SK-N-SH (cell line): ENCODE measurements around the gene MBD2. TPM values are rescaled to one million over a fixed set of nuclear protein-coding genes. Genes with fewer than 3 reads are reported as not detected.

Experiments
- CTCF ChIA-PET: fragments of 300-600, 350-600 bp; formaldehyde crosslinking; extraction: SDS; loops from one replicate; lab custom pipeline; 2021; lab: Yijun Ruan, JAX
- POLR2A ChIA-PET: fragments of 350-600 bp; sonication (Branson Sonifier 250); formaldehyde crosslinking; extraction: SDS; loops from one replicate; lab custom pipeline; 2020; ENCODE audit warnings: antibody characterized with exemption, inconsistent platforms; lab: Yijun Ruan, JAX
- DNase-seq: peaks from one replicate; pipeline ENCODE4 v3.0.0; 2012
- H2AFZ ChIP-seq: fragments of 200-600 bp; sonication (generic); 2 replicates; pipeline ENCODE4 v1.8.1; 2016; ENCODE audit warnings: antibody characterized with exemption, mild to moderate bottlenecking, low read depth
- H3F3A ChIP-seq: fragments of 200-600 bp; sonication (generic); replicated peaks from 2 replicates; pipeline ENCODE3; 2016; ENCODE audit warnings: antibody characterized with exemption, mild to moderate bottlenecking; ENCODE audit not compliant: insufficient read depth
- H3K27ac ChIP-seq, 2 experiments: fragments of 200-500 bp in 1 of 2; fragments of 200-600 bp in 1 of 2; sonication (Bioruptor generic) in 1 of 2; sonication (generic), shearing (Covaris generic) in 1 of 2; 2 replicates each; pipeline versions ENCODE4 v1.5.1 to v1.6.1; 2014 to 2016; ENCODE audit warnings: low read depth in 2 of 2, inconsistent platforms in 1 of 2, low read length in 1 of 2, mild to moderate bottlenecking in 1 of 2, mixed read lengths in 1 of 2
- H3K27me3 ChIP-seq: fragments of 200-600 bp; sonication (generic), shearing (Covaris generic); 2 replicates; pipeline ENCODE4 v1.6.1; 2016; ENCODE audit warnings: mixed run types; ENCODE audit not compliant: insufficient read depth
- H3K36me3 ChIP-seq, 2 experiments: fragments of 200-500 bp in 1 of 2; fragments of 200-600 bp in 1 of 2; sonication (Bioruptor generic) in 1 of 2; sonication (generic) in 1 of 2; replicated peaks in 1 of 2; 2 replicates each; pipeline versions ENCODE3 to v1.5.1; 2014 to 2016; ENCODE audit warnings: low read length in 1 of 2, mild to moderate bottlenecking in 1 of 2; ENCODE audit not compliant: insufficient read depth in 2 of 2, control insufficient read depth in 1 of 2
- H3K4me1 ChIP-seq, 2 experiments: fragments of 200-500 bp in 1 of 2; fragments of 200-600 bp in 1 of 2; sonication (Bioruptor generic) in 1 of 2; sonication (generic), shearing (Covaris generic) in 1 of 2; 2 replicates each; pipeline versions ENCODE4 v1.5.1 to v1.6.1; 2014 to 2016; ENCODE audit warnings: low read depth in 1 of 2, low read length in 1 of 2, mixed run types in 1 of 2; ENCODE audit not compliant: insufficient read depth in 2 of 2, control insufficient read depth in 1 of 2
- H3K4me2 ChIP-seq: fragments of 200-600 bp; sonication (generic), shearing (Covaris generic); 2 replicates; pipeline ENCODE4 v1.6.1; 2017; ENCODE audit warnings: mixed run types
- H3K4me3 ChIP-seq, 2 experiments: fragments of 200-500 bp in 1 of 2; fragments of 200-600 bp in 1 of 2; sonication (Bioruptor generic) in 1 of 2; sonication (generic), shearing (Covaris generic) in 1 of 2; 2 replicates each; pipeline versions ENCODE4 v1.5.1 to v1.8.1; 2014 to 2016; ENCODE audit warnings: low read depth in 2 of 2, inconsistent platforms in 1 of 2, low read length in 1 of 2, mild to moderate bottlenecking in 1 of 2, mixed read lengths in 1 of 2, moderate library complexity in 1 of 2
- H3K79me2 ChIP-seq: fragments of 200-600 bp; sonication (generic); 2 replicates; pipeline ENCODE4 v1.8.1; 2017; ENCODE audit warnings: mild to moderate bottlenecking; ENCODE audit not compliant: insufficient read depth
- H3K9ac ChIP-seq: fragments of 200-600 bp; sonication (generic); 2 replicates; pipeline ENCODE4 v1.6.1; 2017; ENCODE audit warnings: mixed run types
- H3K9me2 ChIP-seq: fragments of 200-600 bp; sonication (generic); 2 replicates; pipeline ENCODE4 v1.6.1; 2017; ENCODE audit warnings: mixed run types
- H3K9me3 ChIP-seq: fragments of 200-600 bp; sonication (generic); 2 replicates; pipeline ENCODE4 v1.6.1; 2017; ENCODE audit warnings: mixed run types, mild to moderate bottlenecking, moderate library complexity
- H4K20me1 ChIP-seq: fragments of 200-600 bp; sonication (generic); 2 replicates; pipeline ENCODE4 v1.6.1; 2017; ENCODE audit warnings: mild to moderate bottlenecking, mixed run types; ENCODE audit not compliant: insufficient read depth
- CHD2 ChIP-seq: fragments of 150-350 bp; IDR thresholded peaks from 2 replicates; pipeline ENCODE4 v1.6.1; 2018; ENCODE audit warnings: low read length; ENCODE audit not compliant: partially characterized antibody
- ELF1 ChIP-seq: IDR thresholded peaks from 2 replicates; pipeline ENCODE4 v1.4.0; 2012
- FOSL2 ChIP-seq: IDR thresholded peaks from 2 replicates; pipeline ENCODE4 v1.4.0; 2012; ENCODE audit warnings: low read depth, mild to moderate bottlenecking, moderate library complexity, borderline replicate concordance
- FOXJ3 ChIP-seq: sonication (generic); formaldehyde crosslinking; IDR thresholded peaks from 2 replicates; pipeline ENCODE4 v1.5.1; 2020; ENCODE audit warnings: mild to moderate bottlenecking, missing genetic modification reagents
- MAX ChIP-seq: IDR thresholded peaks from 2 replicates; pipeline ENCODE4 v1.4.0; 2012; ENCODE audit warnings: low read depth
- NFIC ChIP-seq: IDR thresholded peaks from 2 replicates; pipeline ENCODE4 v1.4.0; 2012; ENCODE audit warnings: borderline replicate concordance
- POLR2AphosphoS5 ChIP-seq: IDR thresholded peaks from 2 replicates; pipeline ENCODE4 v1.6.1; 2012; ENCODE audit warnings: low read depth, low read length
- RAD21 ChIP-seq: IDR thresholded peaks from 2 replicates; pipeline ENCODE4 v1.6.1; 2012; ENCODE audit warnings: mild to moderate bottlenecking, low read length
- RCOR1 ChIP-seq: fragments of 150-350 bp; IDR thresholded peaks from 2 replicates; pipeline ENCODE4 v1.6.1; 2017; ENCODE audit warnings: antibody characterized with exemption, low read length
- RFX5 ChIP-seq: IDR thresholded peaks from 2 replicates; pipeline ENCODE4 v1.6.1; 2012; ENCODE audit warnings: mild to moderate bottlenecking, improper control_type of control experiment, low read length
- SIN3A ChIP-seq: IDR thresholded peaks from 2 replicates; pipeline ENCODE4 v1.6.1; 2012; ENCODE audit warnings: low read depth, mild to moderate bottlenecking, low read length, moderate library complexity, borderline replicate concordance
- TEAD4 ChIP-seq: IDR thresholded peaks from 2 replicates; pipeline ENCODE4 v1.4.0; 2012; ENCODE audit warnings: mild to moderate bottlenecking, borderline replicate concordance; ENCODE audit not compliant: insufficient read depth
- USF2 ChIP-seq: fragments of 150-350 bp; IDR thresholded peaks from 2 replicates; pipeline ENCODE4 v1.6.1; 2017; ENCODE audit warnings: antibody characterized with exemption, low read length, low read depth, borderline replicate concordance
- ZBTB33 ChIP-seq: IDR thresholded peaks from 2 replicates; pipeline ENCODE4 v1.4.0; 2012; ENCODE audit warnings: low read depth, borderline replicate concordance
- WGBS: methylation state at CpG from one replicate; pipeline ENCODE4 v1.1.6; 2017; ENCODE audit warnings: low lambda C conversion rate; 5-methylcytosine and 5-hydroxymethylcytosine counted together
- polyA plus RNA-seq, 3 experiments: library from polyadenylated mRNA; depleted of rRNA; stranded (reverse); fragments of >200 nt; gene quantifications; 2 replicates each; pipeline ENCODE4 v1.2.3, GENCODE V29; 2012
- TF ChIP-seq, protein P1 (sequence below): fragments of 150-350 bp; IDR thresholded peaks from 2 replicates; pipeline ENCODE4 v1.6.1; 2016; ENCODE audit warnings: mild to moderate bottlenecking, low read depth, low read length
- TF ChIP-seq, protein P2 (sequence below): IDR thresholded peaks from 2 replicates; pipeline ENCODE4; 2012
- TF ChIP-seq, protein P3 (sequence below): IDR thresholded peaks from 2 replicates; pipeline ENCODE4 v1.4.0; 2012; ENCODE audit warnings: low read depth, borderline replicate concordance

Gene MBD2
- polyA plus RNA-seq, 1 of the 3 experiments (the other 2 are of a cell fraction) = 12.5 TPM

GRCh38 chr18:54155412-54155811, 69.1 kb downstream of the MBD2 start:
- H3F3A ChIP-seq = peaks cover 9% of the 10 kb centered on the region
- H3K27ac ChIP-seq = no peak overlapping the region
- no peak overlapping the region for H3K4me3 ChIP-seq
- H3K9ac ChIP-seq = no peak overlapping the region
- ChIA-PET POLR2A (no interaction called here), CTCF (no interaction called here)
- H3K4me1 ChIP-seq = no peaks in the 10 kb centered on the region
- no peak for DNase-seq
- peaks cover 37 to 53% of the 10 kb centered on the region in 2 experiments for H3K36me3 ChIP-seq
- TF ChIP-seq TEAD4 (no peak), USF2 (no peak), FOSL2 (no peak), ELF1 (no peak), FOXJ3 (CRISPR knock-in tag) (no peak), SIN3A (no peak), MAX (no peak), RCOR1 (no peak), RFX5 (no peak), ZBTB33 (no peak), CHD2 (no peak), RAD21 (no peak), NFIC (no peak), POLR2AphosphoS5 (no peak)
- TF ChIP-seq, protein P1, sequence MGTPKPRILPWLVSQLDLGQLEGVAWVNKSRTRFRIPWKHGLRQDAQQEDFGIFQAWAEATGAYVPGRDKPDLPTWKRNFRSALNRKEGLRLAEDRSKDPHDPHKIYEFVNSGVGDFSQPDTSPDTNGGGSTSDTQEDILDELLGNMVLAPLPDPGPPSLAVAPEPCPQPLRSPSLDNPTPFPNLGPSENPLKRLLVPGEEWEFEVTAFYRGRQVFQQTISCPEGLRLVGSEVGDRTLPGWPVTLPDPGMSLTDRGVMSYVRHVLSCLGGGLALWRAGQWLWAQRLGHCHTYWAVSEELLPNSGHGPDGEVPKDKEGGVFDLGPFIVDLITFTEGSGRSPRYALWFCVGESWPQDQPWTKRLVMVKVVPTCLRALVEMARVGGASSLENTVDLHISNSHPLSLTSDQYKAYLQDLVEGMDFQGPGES = no peak
- TF ChIP-seq, protein P2, sequence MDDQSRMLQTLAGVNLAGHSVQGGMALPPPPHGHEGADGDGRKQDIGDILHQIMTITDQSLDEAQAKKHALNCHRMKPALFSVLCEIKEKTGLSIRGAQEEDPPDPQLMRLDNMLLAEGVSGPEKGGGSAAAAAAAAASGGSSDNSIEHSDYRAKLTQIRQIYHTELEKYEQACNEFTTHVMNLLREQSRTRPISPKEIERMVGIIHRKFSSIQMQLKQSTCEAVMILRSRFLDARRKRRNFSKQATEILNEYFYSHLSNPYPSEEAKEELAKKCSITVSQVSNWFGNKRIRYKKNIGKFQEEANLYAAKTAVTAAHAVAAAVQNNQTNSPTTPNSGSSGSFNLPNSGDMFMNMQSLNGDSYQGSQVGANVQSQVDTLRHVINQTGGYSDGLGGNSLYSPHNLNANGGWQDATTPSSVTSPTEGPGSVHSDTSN = no peak
- TF ChIP-seq, protein P3, sequence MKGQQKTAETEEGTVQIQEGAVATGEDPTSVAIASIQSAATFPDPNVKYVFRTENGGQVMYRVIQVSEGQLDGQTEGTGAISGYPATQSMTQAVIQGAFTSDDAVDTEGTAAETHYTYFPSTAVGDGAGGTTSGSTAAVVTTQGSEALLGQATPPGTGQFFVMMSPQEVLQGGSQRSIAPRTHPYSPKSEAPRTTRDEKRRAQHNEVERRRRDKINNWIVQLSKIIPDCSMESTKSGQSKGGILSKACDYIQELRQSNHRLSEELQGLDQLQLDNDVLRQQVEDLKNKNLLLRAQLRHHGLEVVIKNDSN = no peak
- no peaks in the 10 kb centered on the region for H3K9me2 ChIP-seq
- no peaks in the 10 kb centered on the region for H4K20me1 ChIP-seq
- H3K4me2 ChIP-seq = no peak overlapping the region
- no peak overlapping the region for H2AFZ ChIP-seq
- no peaks in the 10 kb centered on the region for H3K9me3 ChIP-seq
- H3K27me3 ChIP-seq = no peaks in the 10 kb centered on the region
- H3K79me2 ChIP-seq = peaks cover 9% of the 10 kb centered on the region; the same call in 1 of the 2 replicates
- 97% methylated on average over 3 of the region's 3 CpGs for WGBS
